Loucy (cell line): Measurements from ENCODE around the gene ERC1.

ENCODE experiments used
- H2AFZ ChIP-seq: fragments of 200-600 bp; sonication (generic); 2 replicates; pipeline ENCODE4 v1.6.0; 2016; ENCODE audit warnings: antibody characterized with exemption, mild to moderate bottlenecking, low read length, moderate library complexity
- H3F3A ChIP-seq: fragments of 200-600 bp; 2 replicates; pipeline ENCODE4 v1.6.0; 2016; ENCODE audit warnings: antibody characterized with exemption, low read depth, mild to moderate bottlenecking
- H3K27me3 ChIP-seq: fragments of 200-600 bp; sonication (generic); 2 replicates; pipeline ENCODE4 v1.6.1; 2014; ENCODE audit warnings: low read length, mild to moderate bottlenecking; ENCODE audit not compliant: insufficient read depth, poor library complexity, severe bottlenecking
- H3K36me3 ChIP-seq: fragments of 200-600 bp; sonication (generic); 2 replicates; pipeline ENCODE4 v1.6.1; 2016; ENCODE audit warnings: low read length; ENCODE audit not compliant: insufficient read depth
- H3K4me1 ChIP-seq: fragments of 200-600 bp; sonication (generic); 2 replicates; pipeline ENCODE4 v1.5.1; 2014; ENCODE audit warnings: low read length, mild to moderate bottlenecking; ENCODE audit not compliant: insufficient read depth, poor library complexity, severe bottlenecking
- H3K4me2 ChIP-seq: fragments of 200-600 bp; sonication (generic); 2 replicates; pipeline ENCODE4 v1.6.0; 2014; ENCODE audit warnings: antibody characterized with exemption, low read length, low read depth, mild to moderate bottlenecking; ENCODE audit not compliant: poor library complexity, severe bottlenecking
- H3K4me3 ChIP-seq: fragments of 200-600 bp; sonication (generic); 2 replicates; pipeline ENCODE4 v1.5.1; 2014; ENCODE audit warnings: low read length, mild to moderate bottlenecking, mixed read lengths; ENCODE audit not compliant: poor library complexity, severe bottlenecking
- H3K79me2 ChIP-seq: fragments of 200-600 bp; sonication (generic); 2 replicates; pipeline ENCODE4 v1.6.1; 2014; ENCODE audit warnings: low read length; ENCODE audit not compliant: insufficient read depth
- H3K9ac ChIP-seq: fragments of 200-600 bp; sonication (generic); 2 replicates; pipeline ENCODE4 v1.6.0; 2014; ENCODE audit warnings: mild to moderate bottlenecking, low read depth, low read length, moderate library complexity; ENCODE audit not compliant: poor library complexity, severe bottlenecking
- H3K9me2 ChIP-seq: fragments of 200-600 bp; sonication (generic); replicated peaks from 2 replicates; pipeline ENCODE4 v1.6.1; 2016; ENCODE audit warnings: low read depth, low read length, mixed read lengths
- H3K9me3 ChIP-seq: fragments of 200-600 bp; sonication (generic); 2 replicates; pipeline ENCODE4 v1.6.1; 2014; ENCODE audit warnings: mild to moderate bottlenecking, antibody characterized with exemption, low read length, low read depth; ENCODE audit not compliant: insufficient read depth
- H4K20me1 ChIP-seq: fragments of 200-600 bp; sonication (generic); 2 replicates; pipeline ENCODE4 v1.6.0; 2014; ENCODE audit warnings: antibody characterized with exemption, low read length, mild to moderate bottlenecking; ENCODE audit not compliant: insufficient read depth, poor library complexity, severe bottlenecking
- EZH2phosphoT487 ChIP-seq: fragments of 200-600 bp; IDR thresholded peaks from 2 replicates; pipeline ENCODE4 v1.6.1; 2018; ENCODE audit warnings: antibody characterized with exemption, mild to moderate bottlenecking, moderate library complexity, borderline replicate concordance
- TF ChIP-seq, protein P1 (sequence below): fragments of 200-600 bp; sonication (generic); conservative IDR thresholded peaks from 2 replicates; pipeline ENCODE4 v1.5.1; 2014; ENCODE audit warnings: mild to moderate bottlenecking, antibody characterized with exemption, low read length

Gene ERC1

DNA sequence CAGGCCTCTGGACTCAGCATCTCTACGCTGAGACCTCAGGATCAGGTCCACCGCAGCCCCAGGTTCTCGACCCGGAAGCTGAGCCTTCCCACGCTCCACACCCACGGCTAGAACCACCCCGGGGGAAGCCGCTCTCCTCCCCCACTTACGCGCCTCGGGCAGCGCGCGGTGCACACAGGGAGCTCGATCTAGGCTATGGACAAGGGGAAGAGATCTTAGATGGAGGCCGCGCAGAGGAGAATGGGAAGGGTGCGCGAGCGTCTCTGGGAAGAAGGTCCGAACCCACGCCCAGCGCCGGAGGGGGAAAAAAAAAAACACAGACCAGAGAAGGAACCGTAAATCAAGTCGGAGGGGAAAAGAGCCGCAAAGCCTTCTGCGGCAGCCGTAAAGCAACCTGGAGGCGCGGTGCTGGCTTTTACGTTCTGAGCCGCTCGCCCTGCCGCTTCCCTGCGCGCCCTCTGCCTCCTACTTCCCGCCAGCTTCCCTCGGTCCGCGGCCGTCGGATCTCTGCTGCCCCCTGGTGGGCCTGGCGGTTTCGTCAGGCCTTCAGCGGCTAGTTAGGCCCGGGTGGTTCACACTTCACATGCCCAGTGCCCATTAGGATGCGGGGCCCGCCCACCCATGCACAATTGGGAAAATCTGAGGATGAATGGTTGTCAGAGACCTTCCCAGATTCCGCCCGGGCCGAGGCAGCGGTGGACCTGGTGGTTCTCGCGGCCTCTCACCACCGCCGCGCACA lies 41.4 kb upstream of the ERC1 start, which contains the start of gene RAD52:
Gene RAD52 (minus strand): TSS at position 242 of the 739 bp plus-strand sequence. CDS start 16,636 bp downstream, outside the sequence.
- H3K79me2 ChIP-seq: peaks cover 31% of the 10 kb centered on the region
- peak within 1 kb of the TSS; percentile 75 for H3K4me3 ChIP-seq
- peak within 1 kb of the TSS; percentile 89 for H3K4me2 ChIP-seq
- H3F3A ChIP-seq: no peaks in the 10 kb centered on the region
- peak within 1 kb of the TSS; percentile 89 for H3K9ac ChIP-seq
- H3K4me1 ChIP-seq: peaks cover 13% of the 10 kb centered on the region
- H2AFZ ChIP-seq: peak within 1 kb of the TSS; percentile 77
- H3K9me2 ChIP-seq: no peaks in the 10 kb centered on the region
- no peaks in the 10 kb centered on the region for H3K27me3 ChIP-seq
- H4K20me1 ChIP-seq: no peaks in the 10 kb centered on the region
- no peaks in the 10 kb centered on the region for H3K9me3 ChIP-seq
- no peak for TF ChIP-seq EZH2phosphoT487
- TF ChIP-seq, protein P1, sequence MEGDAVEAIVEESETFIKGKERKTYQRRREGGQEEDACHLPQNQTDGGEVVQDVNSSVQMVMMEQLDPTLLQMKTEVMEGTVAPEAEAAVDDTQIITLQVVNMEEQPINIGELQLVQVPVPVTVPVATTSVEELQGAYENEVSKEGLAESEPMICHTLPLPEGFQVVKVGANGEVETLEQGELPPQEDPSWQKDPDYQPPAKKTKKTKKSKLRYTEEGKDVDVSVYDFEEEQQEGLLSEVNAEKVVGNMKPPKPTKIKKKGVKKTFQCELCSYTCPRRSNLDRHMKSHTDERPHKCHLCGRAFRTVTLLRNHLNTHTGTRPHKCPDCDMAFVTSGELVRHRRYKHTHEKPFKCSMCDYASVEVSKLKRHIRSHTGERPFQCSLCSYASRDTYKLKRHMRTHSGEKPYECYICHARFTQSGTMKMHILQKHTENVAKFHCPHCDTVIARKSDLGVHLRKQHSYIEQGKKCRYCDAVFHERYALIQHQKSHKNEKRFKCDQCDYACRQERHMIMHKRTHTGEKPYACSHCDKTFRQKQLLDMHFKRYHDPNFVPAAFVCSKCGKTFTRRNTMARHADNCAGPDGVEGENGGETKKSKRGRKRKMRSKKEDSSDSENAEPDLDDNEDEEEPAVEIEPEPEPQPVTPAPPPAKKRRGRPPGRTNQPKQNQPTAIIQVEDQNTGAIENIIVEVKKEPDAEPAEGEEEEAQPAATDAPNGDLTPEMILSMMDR: peak; percentile 86
- no peaks in the 10 kb centered on the region for H3K36me3 ChIP-seq

- Histone ChIP-seq H3K9me3 (no peaks in the 10 kb centered on the region), H3K27me3 (no peaks in the 10 kb centered on the region), H4K20me1 (no peaks in the 10 kb centered on the region), H3F3A (no peaks in the 10 kb centered on the region), H3K4me2 (no peak overlapping the region), H2AFZ (no peak overlapping the region), H3K36me3 (no peaks in the 10 kb centered on the region), H3K9me2 (no peaks in the 10 kb centered on the region), H3K79me2 (peaks cover 27% of the 10 kb centered on the region), H3K4me1 (peaks cover 10% of the 10 kb centered on the region), H3K9ac (no peak overlapping the region), H3K4me3 (no peak overlapping the region)
- TF ChIP-seq, protein P1: no peak
- no peak for TF ChIP-seq EZH2phosphoT487
These were observed 39.8 kb upstream of the ERC1 start for GRCh38 chr12:951176-951575.

DNA sequence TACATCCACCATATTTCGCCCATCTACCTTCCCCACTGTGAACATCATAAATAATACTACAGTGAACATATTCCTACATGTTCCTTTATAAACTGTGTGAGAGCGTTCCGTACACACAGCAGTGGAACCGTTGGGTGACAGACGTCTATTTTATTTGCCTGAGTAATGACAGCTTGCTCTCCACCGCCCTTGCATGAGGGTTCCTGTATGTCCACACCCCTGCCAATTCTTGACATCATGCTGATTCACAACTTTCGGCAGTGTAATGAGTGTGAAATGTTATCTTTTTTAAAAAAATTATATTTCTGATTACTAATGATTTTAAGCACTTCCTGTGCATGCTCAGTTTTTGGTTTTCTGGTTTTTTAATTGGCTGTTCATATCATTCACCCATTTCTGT lies 37.2 kb upstream of the ERC1 start:
- no peaks in the 10 kb centered on the region for H3K9me3 ChIP-seq
- peaks cover 4% of the 10 kb centered on the region for H3K4me1 ChIP-seq
- no peak overlapping the region for H2AFZ ChIP-seq
- H3K4me3 ChIP-seq: no peak overlapping the region
- H4K20me1 ChIP-seq: no peaks in the 10 kb centered on the region
- peaks cover 4% of the 10 kb centered on the region for H3K79me2 ChIP-seq
- no peak overlapping the region for H3K9ac ChIP-seq
- no peaks in the 10 kb centered on the region for H3K9me2 ChIP-seq
- no peaks in the 10 kb centered on the region for H3F3A ChIP-seq
- no peak overlapping the region for H3K4me2 ChIP-seq
- TF ChIP-seq EZH2phosphoT487: no peak
- TF ChIP-seq, protein P1: no peak
- no peaks in the 10 kb centered on the region for H3K27me3 ChIP-seq
- no peaks in the 10 kb centered on the region for H3K36me3 ChIP-seq
